ENCODE measurements around the gene PPP1R36. TPM values are rescaled to one million over a fixed set of nuclear protein-coding genes. Genes with fewer than 3 reads are reported as not detected.

The PPP1R36 gene
- total RNA-seq, 6 experiments from 2014 or later: 0.20 to 0.81 (median 0.27) TPM

DNA sequence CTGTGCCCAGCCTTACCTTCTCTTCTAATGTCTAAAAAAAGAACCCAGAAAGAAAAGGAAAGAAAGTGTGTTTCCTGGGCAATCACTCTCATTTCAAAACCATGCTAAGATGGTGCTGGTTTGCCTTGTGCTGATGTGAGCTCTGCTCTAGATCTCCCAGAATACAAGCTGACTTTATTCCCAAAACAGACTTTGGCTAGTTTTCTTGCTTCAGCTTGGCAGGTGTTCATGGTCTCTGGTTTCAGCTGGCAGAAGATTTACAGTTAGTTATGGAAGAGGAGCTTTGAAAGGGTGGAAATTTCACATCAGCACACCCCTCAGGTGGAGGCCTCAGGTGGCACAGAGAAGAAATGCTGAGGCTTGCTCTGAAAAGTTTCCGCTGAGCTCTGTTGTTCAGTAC lies 34.4 kb downstream of the PPP1R36 start:
- DNase-seq: no peak
- Mint-ChIP-seq H3K4me3 (no peak overlapping the region), H3K27ac (no peak overlapping the region), H3K4me1 (ENCODE audit: low read depth) (peaks cover 15% of the 10 kb centered on the region), H3K27me3 (ENCODE audit: insufficient read depth) (no peaks in the 10 kb centered on the region; the same call in 1 of the 2 replicates), H3K9me3 (no peaks in the 10 kb centered on the region), H3K36me3 (ENCODE audit: low read depth) (no peaks in the 10 kb centered on the region)
- TF ChIP-seq, protein P1, sequence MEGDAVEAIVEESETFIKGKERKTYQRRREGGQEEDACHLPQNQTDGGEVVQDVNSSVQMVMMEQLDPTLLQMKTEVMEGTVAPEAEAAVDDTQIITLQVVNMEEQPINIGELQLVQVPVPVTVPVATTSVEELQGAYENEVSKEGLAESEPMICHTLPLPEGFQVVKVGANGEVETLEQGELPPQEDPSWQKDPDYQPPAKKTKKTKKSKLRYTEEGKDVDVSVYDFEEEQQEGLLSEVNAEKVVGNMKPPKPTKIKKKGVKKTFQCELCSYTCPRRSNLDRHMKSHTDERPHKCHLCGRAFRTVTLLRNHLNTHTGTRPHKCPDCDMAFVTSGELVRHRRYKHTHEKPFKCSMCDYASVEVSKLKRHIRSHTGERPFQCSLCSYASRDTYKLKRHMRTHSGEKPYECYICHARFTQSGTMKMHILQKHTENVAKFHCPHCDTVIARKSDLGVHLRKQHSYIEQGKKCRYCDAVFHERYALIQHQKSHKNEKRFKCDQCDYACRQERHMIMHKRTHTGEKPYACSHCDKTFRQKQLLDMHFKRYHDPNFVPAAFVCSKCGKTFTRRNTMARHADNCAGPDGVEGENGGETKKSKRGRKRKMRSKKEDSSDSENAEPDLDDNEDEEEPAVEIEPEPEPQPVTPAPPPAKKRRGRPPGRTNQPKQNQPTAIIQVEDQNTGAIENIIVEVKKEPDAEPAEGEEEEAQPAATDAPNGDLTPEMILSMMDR (IDR thresholded peaks at IDR 0.05): no peak

DNA sequence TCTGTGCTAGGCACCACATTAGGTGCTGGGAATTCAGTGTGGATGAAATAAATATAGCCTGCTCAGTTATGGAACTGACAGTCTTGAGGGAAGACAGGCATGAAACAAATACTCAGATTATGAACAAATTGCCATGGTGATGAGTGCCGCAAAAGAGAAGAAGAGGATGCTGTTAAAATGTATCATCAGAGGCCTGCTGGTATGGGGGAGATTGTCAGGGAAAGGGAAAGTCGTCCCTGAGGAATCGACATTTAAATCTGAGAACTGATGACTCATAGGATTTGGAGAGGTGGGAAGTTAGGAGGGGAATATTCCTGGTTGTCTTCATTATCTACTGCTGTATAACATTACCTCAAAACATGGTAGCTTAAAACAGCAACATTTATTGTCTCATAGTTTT lies 42.0 kb downstream of the PPP1R36 start:
- TF ChIP-seq, protein P1 (IDR thresholded peaks at IDR 0.05): no peak
- H3K4me1 Mint-ChIP-seq (ENCODE audit: low read depth): peaks cover 7% of the 10 kb centered on the region
- no peak for DNase-seq
- no peak overlapping the region for H3K4me3 Mint-ChIP-seq
- H3K27me3 Mint-ChIP-seq (ENCODE audit: insufficient read depth): no peaks in the 10 kb centered on the region
- no peaks in the 10 kb centered on the region for H3K36me3 Mint-ChIP-seq (ENCODE audit: low read depth)
- H3K9me3 Mint-ChIP-seq: no peaks in the 10 kb centered on the region
- H3K27ac Mint-ChIP-seq: 0 out of 2 replicates have a peak overlapping the region, but pooled peaks have one; percentile 2

DNA sequence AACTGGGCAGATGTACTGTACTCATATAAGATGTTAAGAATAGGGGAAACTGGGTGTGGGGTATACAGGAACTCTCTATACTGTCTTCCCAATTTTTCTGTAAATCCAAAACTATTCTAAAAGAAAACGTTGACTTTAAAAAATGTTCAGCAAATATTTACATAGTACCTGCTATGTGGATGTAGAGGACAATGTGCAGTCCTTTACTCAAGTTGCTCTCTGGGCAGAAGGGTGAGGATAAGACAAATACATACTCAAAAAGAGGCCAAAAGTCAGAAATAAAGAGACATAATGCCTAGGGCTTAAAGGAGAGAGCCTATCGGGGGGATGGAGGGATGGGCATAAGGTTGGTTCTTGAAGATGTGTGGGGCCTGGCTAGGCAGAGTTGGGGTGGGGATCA lies 44.7 kb downstream of the PPP1R36 start:
- Mint-ChIP-seq H3K4me3 (no peak overlapping the region), H3K9me3 (no peaks in the 10 kb centered on the region), H3K4me1 (ENCODE audit: low read depth) (peaks cover 7% of the 10 kb centered on the region), H3K27me3 (ENCODE audit: insufficient read depth) (no peaks in the 10 kb centered on the region), H3K36me3 (ENCODE audit: low read depth) (no peaks in the 10 kb centered on the region), H3K27ac (no peak overlapping the region)
- TF ChIP-seq, protein P1 (IDR thresholded peaks at IDR 0.05): no peak
- DNase-seq: no peak

DNA sequence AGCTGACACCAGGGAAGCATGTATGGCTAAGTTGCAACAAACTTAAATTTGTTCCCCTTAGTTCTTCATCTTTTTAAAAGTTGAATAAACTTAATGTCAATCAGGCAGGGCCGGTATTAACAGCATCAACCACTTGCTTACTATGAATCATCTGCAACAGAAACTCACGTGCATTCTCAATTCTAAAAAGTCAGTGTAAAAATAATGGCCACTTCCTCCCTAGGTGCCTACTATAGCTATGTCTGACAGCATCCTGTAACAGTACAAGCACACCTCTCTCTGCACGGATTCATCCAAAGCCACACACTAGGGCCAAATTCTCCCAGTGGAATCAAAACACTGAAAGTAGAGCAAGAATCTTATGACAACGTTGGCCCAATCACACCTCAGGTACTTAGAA lies 48.6 kb downstream of the PPP1R36 start:
- H3K27me3 Mint-ChIP-seq (ENCODE audit: insufficient read depth): no peaks in the 10 kb centered on the region; the same call in none of the 2 replicates
- no peak for DNase-seq
- H3K4me1 Mint-ChIP-seq (ENCODE audit: low read depth): no peaks in the 10 kb centered on the region
- TF ChIP-seq, protein P1 (IDR thresholded peaks at IDR 0.05): no peak
- no peaks in the 10 kb centered on the region for H3K9me3 Mint-ChIP-seq
- H3K27ac Mint-ChIP-seq: no peak overlapping the region
- no peaks in the 10 kb centered on the region for H3K36me3 Mint-ChIP-seq (ENCODE audit: low read depth)
- H3K4me3 Mint-ChIP-seq: no peak overlapping the region

DNA sequence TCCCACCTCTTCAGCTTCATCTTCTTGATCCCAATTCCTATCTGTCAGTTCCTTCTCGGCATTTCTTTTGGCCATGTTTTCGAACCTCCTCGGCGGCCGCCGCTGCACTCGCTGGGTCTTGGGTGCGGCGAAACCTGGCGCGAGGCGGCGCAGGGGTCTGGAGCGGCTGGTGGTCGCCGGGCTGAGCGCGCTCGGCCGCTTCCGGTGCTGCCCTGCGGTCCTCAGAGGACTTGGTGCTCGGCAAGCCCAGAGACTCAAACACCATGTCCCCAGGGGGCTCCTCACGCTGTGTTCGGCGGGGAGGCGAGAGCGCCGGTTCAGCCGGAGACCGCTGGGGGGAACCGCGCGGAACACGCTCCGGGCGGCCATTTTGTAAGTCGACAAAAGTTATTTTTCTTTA lies 51.8 kb downstream of the PPP1R36 start:
- H3K9me3 Mint-ChIP-seq: no peaks in the 10 kb centered on the region
- TF ChIP-seq, protein P1 (IDR thresholded peaks at IDR 0.05): no peak
- DNase-seq: no peak

DNA sequence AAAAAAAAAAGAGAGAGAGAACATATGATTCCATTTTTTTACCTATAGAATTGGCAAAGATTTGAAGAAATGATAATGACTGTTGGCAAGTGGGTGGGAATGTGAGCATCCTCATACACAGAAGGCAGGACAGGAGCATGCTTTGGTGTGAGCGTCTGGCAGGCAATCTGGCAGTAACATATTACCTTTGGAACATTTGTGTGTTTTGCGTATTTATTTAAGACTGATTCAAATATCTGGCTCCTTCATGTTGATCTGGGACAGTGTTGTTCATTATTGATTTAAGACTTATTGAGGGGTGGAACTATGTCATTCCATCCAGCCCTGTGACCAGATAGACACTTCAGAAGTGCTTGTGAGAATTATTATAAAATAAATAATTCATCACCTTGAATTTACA lies 53.1 kb downstream of the PPP1R36 start:
- Mint-ChIP-seq H3K9me3 (no peaks in the 10 kb centered on the region), H3K27ac (no peak overlapping the region), H3K27me3 (ENCODE audit: insufficient read depth) (no peaks in the 10 kb centered on the region; the same call in none of the 2 replicates), H3K4me3 (no peak overlapping the region), H3K36me3 (ENCODE audit: low read depth) (no peaks in the 10 kb centered on the region), H3K4me1 (ENCODE audit: low read depth) (peaks cover 11% of the 10 kb centered on the region)
- no peak for DNase-seq
- TF ChIP-seq, protein P1 (IDR thresholded peaks at IDR 0.05): no peak

More for the DNA sequence above, 51.8 kb downstream of the PPP1R36 start:
- Mint-ChIP-seq H3K4me1 (ENCODE audit: low read depth) (peaks cover 11% of the 10 kb centered on the region), H3K4me3 (no peak overlapping the region), H3K27ac (no peak overlapping the region), H3K36me3 (ENCODE audit: low read depth) (no peaks in the 10 kb centered on the region), H3K27me3 (ENCODE audit: insufficient read depth) (no peaks in the 10 kb centered on the region; the same call in none of the 2 replicates)

Measured in HFFc6 (cell line).